ENCODE data around the gene RIC1. TPM values are rescaled to one million over a fixed set of nuclear protein-coding genes. Genes with fewer than 3 reads are reported as not detected.

RIC1 gene
- total RNA-seq, 1 experiment from 2014 or later: 13.8 TPM

- Histone ChIP-seq H3K9me2 (ENCODE audit: insufficient read depth) (no peaks in the 10 kb centered on the region), H3K79me2 (ENCODE audit: low read depth) (no peaks in the 10 kb centered on the region), H3K4me1 (replicated peaks; ENCODE audit: insufficient read depth) (no peaks in the 10 kb centered on the region), H3F3A (ENCODE audit: insufficient read depth, low read depth) (peaks cover 5% of the 10 kb centered on the region; the same call in 1 of the 2 replicates), H3K27ac (no peak overlapping the region), H3K27me3 (ENCODE audit: insufficient read depth, low read depth) (no peaks in the 10 kb centered on the region), H2AFZ (no peak overlapping the region), H3K36me3 (ENCODE audit: low read depth) (no peaks in the 10 kb centered on the region), H3K4me2 (no peak overlapping the region), H3K4me3 (no peak overlapping the region), H3K9me3 (ENCODE audit: insufficient read depth, low read depth) (no peaks in the 10 kb centered on the region), H4K20me1 (ENCODE audit: insufficient read depth) (no peaks in the 10 kb centered on the region)
- intact Hi-C loops (cut with micrococcal nuclease; ENCODE audit: unreplicated experiment): loop anchor here (5.0 to 10.0 kb wide), 3 partner anchors 114 to 1334 kb away; partner anchors contain the start of gene CD274
- POLR2A ChIA-PET (ENCODE audit: unreplicated experiment): interaction anchor here (0.6 kb wide), 1 partner anchor 13 kb away, joined by 9 read pairs; no protein-coding TSS in a partner anchor
- DNase-seq: no peak
- TF ChIP-seq, protein P1, sequence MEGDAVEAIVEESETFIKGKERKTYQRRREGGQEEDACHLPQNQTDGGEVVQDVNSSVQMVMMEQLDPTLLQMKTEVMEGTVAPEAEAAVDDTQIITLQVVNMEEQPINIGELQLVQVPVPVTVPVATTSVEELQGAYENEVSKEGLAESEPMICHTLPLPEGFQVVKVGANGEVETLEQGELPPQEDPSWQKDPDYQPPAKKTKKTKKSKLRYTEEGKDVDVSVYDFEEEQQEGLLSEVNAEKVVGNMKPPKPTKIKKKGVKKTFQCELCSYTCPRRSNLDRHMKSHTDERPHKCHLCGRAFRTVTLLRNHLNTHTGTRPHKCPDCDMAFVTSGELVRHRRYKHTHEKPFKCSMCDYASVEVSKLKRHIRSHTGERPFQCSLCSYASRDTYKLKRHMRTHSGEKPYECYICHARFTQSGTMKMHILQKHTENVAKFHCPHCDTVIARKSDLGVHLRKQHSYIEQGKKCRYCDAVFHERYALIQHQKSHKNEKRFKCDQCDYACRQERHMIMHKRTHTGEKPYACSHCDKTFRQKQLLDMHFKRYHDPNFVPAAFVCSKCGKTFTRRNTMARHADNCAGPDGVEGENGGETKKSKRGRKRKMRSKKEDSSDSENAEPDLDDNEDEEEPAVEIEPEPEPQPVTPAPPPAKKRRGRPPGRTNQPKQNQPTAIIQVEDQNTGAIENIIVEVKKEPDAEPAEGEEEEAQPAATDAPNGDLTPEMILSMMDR (conservative IDR thresholded peaks at IDR 0.05): no peak
- no peak for TF ChIP-seq EZH2 (IDR thresholded peaks at IDR 0.05; ENCODE audit: low read depth)
- BruUV-seq (replicated peaks): no TSS peak
- CTCF ChIA-PET: no interaction called here
Observed at GRCh38 chr9:5718296-5719032, 89.6 kb downstream of the RIC1 start.

DNA sequence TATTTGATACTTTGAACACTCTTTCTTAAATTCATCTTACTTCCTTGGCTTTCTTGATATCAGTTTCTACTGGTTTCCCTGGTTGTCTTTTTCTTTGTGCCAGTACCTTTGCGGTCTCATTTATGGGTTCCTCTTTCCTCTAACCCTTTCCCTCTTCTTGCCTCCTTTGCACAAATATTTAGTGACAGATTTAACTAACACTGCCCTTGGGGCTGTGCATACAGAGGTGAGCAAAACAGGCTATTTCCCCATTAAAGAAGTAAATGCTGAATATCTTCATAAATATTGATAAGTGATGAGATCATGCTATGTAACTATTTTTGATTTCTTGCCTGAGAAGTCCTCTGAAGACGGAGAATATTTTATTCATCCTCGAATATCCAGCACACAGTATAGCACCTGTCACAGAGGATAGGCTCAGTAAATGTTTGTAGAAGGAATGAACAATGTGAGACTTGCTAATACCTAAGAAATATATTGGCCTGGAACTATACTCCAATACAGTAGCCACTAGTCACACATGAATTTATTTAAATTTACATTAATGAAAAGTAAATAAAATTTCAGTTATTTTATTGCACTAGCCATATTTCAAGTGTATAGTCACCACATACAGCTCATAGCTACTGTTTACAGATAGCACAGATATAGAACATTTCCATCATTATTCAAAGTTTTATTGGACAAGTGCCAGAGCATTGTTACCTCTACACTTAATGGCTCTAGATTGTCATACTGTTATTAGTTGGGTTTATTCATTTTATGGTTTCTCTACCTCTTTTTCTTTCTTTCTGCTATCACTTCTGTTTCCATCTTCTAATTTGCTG is 90.4 kb downstream of the RIC1 start:
- ChIA-PET POLR2A (ENCODE audit: unreplicated experiment) (no interaction called here), CTCF (interaction anchor here (0.6 kb wide), 1 partner anchor 98 kb away, joined by 5 read pairs; no protein-coding TSS in a partner anchor)
- no TSS peak for BruUV-seq (replicated peaks)
- Histone ChIP-seq H3K9me2 (ENCODE audit: insufficient read depth) (no peaks in the 10 kb centered on the region), H3K27ac (no peak overlapping the region), H2AFZ (no peak overlapping the region), H3K4me2 (no peak overlapping the region), H3K9me3 (ENCODE audit: insufficient read depth, low read depth) (no peaks in the 10 kb centered on the region), H3F3A (ENCODE audit: insufficient read depth, low read depth) (peaks cover 5% of the 10 kb centered on the region; the same call in 1 of the 2 replicates), H3K4me3 (no peak overlapping the region), H3K27me3 (ENCODE audit: insufficient read depth, low read depth) (no peaks in the 10 kb centered on the region), H3K79me2 (ENCODE audit: low read depth) (no peaks in the 10 kb centered on the region), H4K20me1 (ENCODE audit: insufficient read depth) (no peaks in the 10 kb centered on the region), H3K36me3 (ENCODE audit: low read depth) (no peaks in the 10 kb centered on the region), H3K4me1 (replicated peaks; ENCODE audit: insufficient read depth) (no peaks in the 10 kb centered on the region)
- no peak for TF ChIP-seq EZH2 (IDR thresholded peaks at IDR 0.05; ENCODE audit: low read depth)
- TF ChIP-seq, protein P1 (conservative IDR thresholded peaks at IDR 0.05): no peak
- intact Hi-C loops (cut with micrococcal nuclease; ENCODE audit: unreplicated experiment): loop anchor here (5.0 to 10.0 kb wide), 3 partner anchors 115 to 1335 kb away; partner anchors contain the start of gene CD274
- DNase-seq: no peak

GRCh38 chr9:5720151-5720550 is 91.2 kb downstream of the RIC1 start:
- no peaks in the 10 kb centered on the region for H3F3A ChIP-seq (ENCODE audit: insufficient read depth, low read depth)
- BruUV-seq (replicated peaks): no TSS peak
- no peak for TF ChIP-seq EZH2 (IDR thresholded peaks at IDR 0.05; ENCODE audit: low read depth)
- TF ChIP-seq, protein P1 (conservative IDR thresholded peaks at IDR 0.05): no peak
- no peaks in the 10 kb centered on the region for H3K9me3 ChIP-seq (ENCODE audit: insufficient read depth, low read depth)
- no peaks in the 10 kb centered on the region for H3K27me3 ChIP-seq (ENCODE audit: insufficient read depth, low read depth)
- H3K4me1 ChIP-seq (replicated peaks; ENCODE audit: insufficient read depth): no peaks in the 10 kb centered on the region
- CTCF ChIA-PET: no interaction called here
- POLR2A ChIA-PET (ENCODE audit: unreplicated experiment): no interaction called here
- H3K4me2 ChIP-seq: no peak overlapping the region
- no peak overlapping the region for H3K27ac ChIP-seq
- intact Hi-C loops (cut with micrococcal nuclease; ENCODE audit: unreplicated experiment): no loop called here
- H3K79me2 ChIP-seq (ENCODE audit: low read depth): no peaks in the 10 kb centered on the region
- no peaks in the 10 kb centered on the region for H3K9me2 ChIP-seq (ENCODE audit: insufficient read depth)
- H3K36me3 ChIP-seq (ENCODE audit: low read depth): no peaks in the 10 kb centered on the region
- no peak for DNase-seq
- no peak overlapping the region for H2AFZ ChIP-seq
- H3K4me3 ChIP-seq: no peak overlapping the region
- no peaks in the 10 kb centered on the region for H4K20me1 ChIP-seq (ENCODE audit: insufficient read depth)
